Esophagus muscularis mucosa (tissue), 4 donors: ENCODE results near the gene MTIF3.

Experiments
- EP300 ChIP-seq: sonication (generic); formaldehyde crosslinking; IDR thresholded peaks from one replicate; pipeline ENCODE4 v1.6.1; 2017; ENCODE audit warnings: antibody characterized with exemption
- POLR2A ChIP-seq: fragments of 450-650 bp; IDR thresholded peaks from one replicate; pipeline ENCODE4 v1.6.1; 2017; ENCODE audit warnings: antibody characterized with exemption, moderate library complexity, mild to moderate bottlenecking, low read depth
- POLR2AphosphoS5 ChIP-seq, 2 donors: sonication (generic); formaldehyde crosslinking; IDR thresholded peaks; one replicate each; pipeline ENCODE4 v1.6.1; 2017; ENCODE audit warnings: antibody characterized with exemption in 2 of 2
- TF ChIP-seq, protein P1 (sequence below), 3 experiments: fragments of 200-600 bp in 2 of 3; fragments of 450-650 bp in 1 of 3; sonication (generic) in 2 of 3; IDR thresholded peaks; one replicate each; pipeline ENCODE4 v1.5.1; 2017 to 2019; ENCODE audit warnings: antibody characterized with exemption in 3 of 3, mild to moderate bottlenecking in 2 of 3, moderate library complexity in 1 of 3

DNA sequence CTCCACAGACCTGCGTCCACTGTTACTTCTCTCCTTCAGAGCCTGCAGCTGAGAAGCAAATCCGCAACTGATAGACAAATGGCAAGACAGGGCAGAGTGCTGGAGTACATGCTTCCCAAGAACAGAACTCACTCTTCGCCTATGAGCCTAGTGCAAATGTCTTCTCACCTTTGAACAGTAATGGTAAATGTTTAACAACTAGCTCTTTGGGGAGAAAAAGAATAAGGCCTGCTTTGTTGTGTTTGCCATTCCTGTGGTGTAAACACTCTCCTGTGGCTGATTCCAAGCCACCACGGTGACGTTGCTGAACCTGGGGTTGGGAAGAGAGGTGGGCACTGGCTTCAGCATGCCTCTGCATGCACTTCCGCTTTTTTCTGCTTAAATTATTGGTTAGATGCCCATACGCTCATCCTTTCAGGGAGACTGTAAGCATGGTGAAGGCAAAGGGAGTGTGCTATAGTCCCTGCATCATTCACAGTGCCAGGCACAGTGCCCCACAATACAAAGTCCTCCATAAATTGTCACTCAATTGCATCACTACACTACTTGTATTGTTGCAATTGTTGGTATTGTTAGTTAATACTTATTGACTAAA is 54.0 kb downstream of the MTIF3 start:
- TF ChIP-seq POLR2AphosphoS5 (IDR thresholded peaks at IDR 0.05) (no peak), POLR2A (no peak), EP300 (no peak)
- TF ChIP-seq, protein P1, sequence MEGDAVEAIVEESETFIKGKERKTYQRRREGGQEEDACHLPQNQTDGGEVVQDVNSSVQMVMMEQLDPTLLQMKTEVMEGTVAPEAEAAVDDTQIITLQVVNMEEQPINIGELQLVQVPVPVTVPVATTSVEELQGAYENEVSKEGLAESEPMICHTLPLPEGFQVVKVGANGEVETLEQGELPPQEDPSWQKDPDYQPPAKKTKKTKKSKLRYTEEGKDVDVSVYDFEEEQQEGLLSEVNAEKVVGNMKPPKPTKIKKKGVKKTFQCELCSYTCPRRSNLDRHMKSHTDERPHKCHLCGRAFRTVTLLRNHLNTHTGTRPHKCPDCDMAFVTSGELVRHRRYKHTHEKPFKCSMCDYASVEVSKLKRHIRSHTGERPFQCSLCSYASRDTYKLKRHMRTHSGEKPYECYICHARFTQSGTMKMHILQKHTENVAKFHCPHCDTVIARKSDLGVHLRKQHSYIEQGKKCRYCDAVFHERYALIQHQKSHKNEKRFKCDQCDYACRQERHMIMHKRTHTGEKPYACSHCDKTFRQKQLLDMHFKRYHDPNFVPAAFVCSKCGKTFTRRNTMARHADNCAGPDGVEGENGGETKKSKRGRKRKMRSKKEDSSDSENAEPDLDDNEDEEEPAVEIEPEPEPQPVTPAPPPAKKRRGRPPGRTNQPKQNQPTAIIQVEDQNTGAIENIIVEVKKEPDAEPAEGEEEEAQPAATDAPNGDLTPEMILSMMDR (IDR thresholded peaks at IDR 0.05): no peak
